ENCODE data around the gene LRCH1. TPM values are rescaled to one million over a fixed set of nuclear protein-coding genes. Genes with fewer than 3 reads are reported as not detected.

The LRCH1 gene
- total and polyA plus RNA-seq, 10 of the 15 experiments (the other 5 are each of a cell fraction or from before 2014, with no cell fraction given): 5.3 to 48.9 (median 14.4) TPM

DNA sequence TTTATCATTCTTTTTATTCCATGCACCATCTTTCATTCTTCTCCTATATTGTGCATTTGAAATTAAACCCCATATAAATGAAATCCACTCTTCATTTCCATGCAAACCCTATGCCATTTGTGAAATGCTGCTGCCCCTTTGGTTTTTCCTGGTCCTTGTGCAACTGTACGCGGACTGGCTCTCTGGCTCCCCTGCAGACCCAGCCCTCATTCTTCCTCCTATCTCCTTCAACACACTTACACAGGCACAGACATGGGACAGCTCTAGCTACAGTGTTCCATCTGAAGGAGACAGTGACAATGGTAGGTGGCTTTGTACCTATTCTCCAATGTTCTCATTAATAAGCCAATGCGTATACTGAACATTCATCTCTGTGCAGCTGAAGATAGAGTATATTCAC is 162.4 kb downstream of the LRCH1 start (continued):
- TF ChIP-seq ZBTB33 (IDR thresholded peaks at IDR 0.05) (no peak), SIX5 (IDR thresholded peaks at IDR 0.05; ENCODE audit: low read depth, low read length, severe bottlenecking) (no peak), CREB1 (IDR thresholded peaks at IDR 0.05; ENCODE audit: low read depth) (no peak), USF1 (IDR thresholded peaks at IDR 0.05; ENCODE audit: borderline replicate concordance, extremely low read length, insufficient read depth, low read depth, low read length) (no peak), SMAD5 (IDR thresholded peaks at IDR 0.05; ENCODE audit: low read depth) (no peak)

- ChIA-PET SMC1A (ENCODE audit: uncharacterized antibody, unreplicated experiment) (interaction anchor here (0.6 to 8.1 kb wide), 6 partner anchors 21 to 226 kb away, joined by 3 to 80 read pairs (median 4); partner anchors contain the start of gene LRCH1), RAD21 (ENCODE audit: unreplicated experiment) (interaction anchor here (1.2 to 2.1 kb wide), 3 partner anchors 37 to 222 kb away, joined by 6 to 10 read pairs (median 7); no protein-coding TSS in a partner anchor), CTCF (interaction anchor here (1.7 kb wide), 2 partner anchors 22 to 165 kb away, joined by 5 to 11 read pairs; no protein-coding TSS in a partner anchor), POLR2A (no interaction called here)
- no peak overlapping the region for H2AFZ ChIP-seq (ENCODE audit: control insufficient read depth, low read depth, low read length)
- H3K4me3 ChIP-seq: no peak overlapping the region
- H4K20me1 ChIP-seq (ENCODE audit: control insufficient read depth, insufficient read depth): peaks cover 3% of the 10 kb centered on the region; the same call in 1 of the 2 replicates
- no peaks in the 10 kb centered on the region; the same call in 1 of the 2 replicates for H3K79me2 ChIP-seq (ENCODE audit: control insufficient read depth, insufficient read depth, low read length)
- WGBS (ENCODE audit: insufficient coverage, insufficient replicate concordance, low lambda C conversion rate, missing lambda C conversion rate): 100% methylated on average over 1 of the region's 1 CpG
- no peak overlapping the region for H3K27ac ChIP-seq (ENCODE audit: control insufficient read depth, insufficient read depth)
- H3K27me3 ChIP-seq (replicated peaks in 1 of 2; ENCODE audit: control insufficient read depth in 2 of 2, insufficient read depth in 2 of 2, low read length in 1 of 2): no peaks in the 10 kb centered on the region
- no peaks in the 10 kb centered on the region for H3K9me3 ChIP-seq (replicated peaks; ENCODE audit: control insufficient read depth, insufficient read depth, low read length)
- BruUV-seq (replicated peaks): no TSS peak
- FAIRE-seq (no peak), ATAC-seq (no peak), DNase-seq (ENCODE audit: low read depth, low spot score) (no peak)
- H3K36me3 ChIP-seq (ENCODE audit: control insufficient read depth in 2 of 2, insufficient read depth in 2 of 2, low read length in 1 of 2): peaks cover 4 to 12% of the 10 kb centered on the region in 2 experiments
- H3K9ac ChIP-seq (ENCODE audit: control insufficient read depth, insufficient read depth, low read length): no peak overlapping the region
- in situ Hi-C loops (cut with MboI): no loop called here
- peaks cover 8% of the 10 kb centered on the region; the same call in 1 of the 2 replicates for H3K4me1 ChIP-seq (ENCODE audit: control insufficient read depth, insufficient read depth, low read length)
- intact Hi-C loops (cut with micrococcal nuclease; ENCODE audit: unreplicated experiment): no loop called here
- H3K4me2 ChIP-seq (ENCODE audit: control insufficient read depth, insufficient read depth): no peak overlapping the region
- TF ChIP-seq CTCF (IDR thresholded peaks at IDR 0.05 in 2 of 3, conservative IDR thresholded peaks at IDR 0.05 in 1 of 3; ENCODE audit: control insufficient read depth in 2 of 3, extremely low read depth in 1 of 3, insufficient read depth in 1 of 3, low read depth in 3 of 3, low read length in 3 of 3): no peak
- no peak for TF ChIP-seq HSF1 (IDR thresholded peaks at IDR 0.05; ENCODE audit: low read depth, low read length)
- no peak for TF ChIP-seq MYC (IDR thresholded peaks at IDR 0.05; ENCODE audit: insufficient read depth, insufficient read length, insufficient replicate concordance, low read length, severe bottlenecking)
- no peak for TF ChIP-seq EGR1 (IDR thresholded peaks at IDR 0.05; ENCODE audit: borderline replicate concordance in 1 of 2, low read depth in 2 of 2, low read length in 2 of 2)
- TF ChIP-seq RBBP5 (conservative IDR thresholded peaks at IDR 0.05): no peak
- no peak for TF ChIP-seq FOS (IDR thresholded peaks at IDR 0.05; ENCODE audit: borderline replicate concordance, extremely low read depth, insufficient read length)
- no peak for TF ChIP-seq WRNIP1 (IDR thresholded peaks at IDR 0.05; ENCODE audit: borderline replicate concordance, low read depth, low read length)
Observed at GRCh38 chr13:46716821-46717220, 163.9 kb downstream of the LRCH1 start.

Measured in GM12878 (cell line).